ENCODE results near the gene PLA2G7.
"Not testable (repeated sequence)": the region's sequence is repeated elsewhere in the genome, so short reads cannot be mapped to it uniquely, and the experiment has no call there.

The PLA2G7 gene

GRCh38 chr6:46748940-46749503, 13.8 kb upstream of the PLA2G7 start:
- no peak for DNase-seq (ENCODE audit: low spot score)

- no peak for DNase-seq (ENCODE audit: low spot score)
These were observed 11.5 kb upstream of the PLA2G7 start, which contains the start of gene ANKRD66 for GRCh38 chr6:46746696-46747095. TSS of gene ANKRD66 (plus strand) at chr6:46746933. CDS start at chr6:46751949, 5,016 bp downstream.

- DNase-seq (ENCODE audit: low spot score), result no peak
These were observed 10.8 kb upstream of the PLA2G7 start for GRCh38 chr6:46745973-46746372.

- DNase-seq (ENCODE audit: low spot score), result not testable (repeated sequence)
These were observed 9.1 kb upstream of the PLA2G7 start for GRCh38 chr6:46744159-46744725.

GRCh38 chr6:46743425-46744158, 8.4 kb upstream of the PLA2G7 start:
- DNase-seq (ENCODE audit: low spot score), result no peak

GRCh38 chr6:46741910-46742309, 6.7 kb upstream of the PLA2G7 start:
- no peak for DNase-seq (ENCODE audit: low spot score)

GRCh38 chr6:46741482-46741881, 6.3 kb upstream of the PLA2G7 start:
- no peak for DNase-seq (ENCODE audit: low spot score)

GRCh38 chr6:46736906-46737305, 1.7 kb upstream of the PLA2G7 start:
- no peak for DNase-seq (ENCODE audit: low spot score)

GRCh38 chr6:46735720-46736031, 501 bp upstream of the PLA2G7 start:
- DNase-seq (ENCODE audit: low spot score), result no peak

- no peak for DNase-seq (ENCODE audit: low spot score)
These were observed 1.8 kb downstream of the PLA2G7 start for GRCh38 chr6:46733341-46733801.

- DNase-seq (ENCODE audit: low spot score), result no peak
These were observed 4.2 kb downstream of the PLA2G7 start for GRCh38 chr6:46730921-46731461.

GRCh38 chr6:46729787-46730326, 5.3 kb downstream of the PLA2G7 start:
- no peak for DNase-seq (ENCODE audit: low spot score)

- no peak for DNase-seq (ENCODE audit: low spot score)
These were observed 14.8 kb downstream of the PLA2G7 start for GRCh38 chr6:46720401-46720800.

- no peak for DNase-seq (ENCODE audit: low spot score)
These were observed 16.1 kb downstream of the PLA2G7 start for GRCh38 chr6:46719099-46719498.

- DNase-seq (ENCODE audit: low spot score), result no peak
These were observed 20.0 kb downstream of the PLA2G7 start for GRCh38 chr6:46715141-46715540.

GRCh38 chr6:46711491-46711890, 23.7 kb downstream of the PLA2G7 start:
- DNase-seq (ENCODE audit: low spot score), result no peak

- DNase-seq (ENCODE audit: low spot score), result no peak
These were observed 28.7 kb downstream of the PLA2G7 start for GRCh38 chr6:46706464-46706863.

GRCh38 chr6:46704562-46704961, 30.6 kb downstream of the PLA2G7 start:
- DNase-seq (ENCODE audit: low spot score), result no peak

GRCh38 chr6:46699970-46700369, 35.2 kb downstream of the PLA2G7 start:
- DNase-seq (ENCODE audit: low spot score), result no peak

GRCh38 chr6:46690911-46691451, 44.2 kb downstream of the PLA2G7 start:
- DNase-seq (ENCODE audit: low spot score), result no peak

- no peak for DNase-seq (ENCODE audit: low spot score)
These were observed 44.9 kb downstream of the PLA2G7 start for GRCh38 chr6:46690141-46690755.

- DNase-seq (ENCODE audit: low spot score), result no peak
These were observed 45.5 kb downstream of the PLA2G7 start for GRCh38 chr6:46689657-46690056.
